HCT116 (cell line): ENCODE data around the gene TMEM141. TPM values are rescaled to one million over a fixed set of nuclear protein-coding genes. Genes with fewer than 3 reads are reported as not detected.

Source experiments
- ATAC-seq: fragments of 200-7000 bp; cut with Tn5 transposase; 2 replicates; pipeline ENCODE4 v1.9.1; 2020; ENCODE audit warnings: mild to moderate bottlenecking, moderate library complexity
- BruUV-seq: library from RNA; stranded (reverse); fragments of 400-500 nt; replicated peaks from 2 replicates; lab custom pipeline; 2021; lab: Mats Ljungman, UMichigan
- CTCF ChIA-PET: fragments of 300-600 bp; sonication (Branson Sonifier 250); formaldehyde crosslinking; loops from one replicate; lab custom pipeline; 2021; ENCODE audit warnings: antibody characterized with exemption; lab: Charles Lee
- POLR2A ChIA-PET: fragments of 300-600, 350-600 bp; sonication (Branson Sonifier 250); formaldehyde crosslinking; loops from one replicate; lab custom pipeline; 2021; ENCODE audit warnings: antibody characterized with exemption; lab: Charles Lee
- RAD21 ChIA-PET, 2 experiments: fragments of 300-600 bp; sonication (Branson Sonifier 250); formaldehyde crosslinking; loops; one replicate each; lab custom pipeline; 2023; ENCODE audit warnings: low total read pairs in 2 of 2; ENCODE audit not compliant: uncharacterized antibody in 2 of 2, unreplicated experiment in 2 of 2, low non-redundant PET in 1 of 2; lab: Charles Lee
- DNase-seq: peaks from one replicate; pipeline ENCODE4 v3.0.0-alpha.2; 2010; ENCODE audit warnings: low read depth, low spot score
- H2AFZ ChIP-seq: fragments of 200-600 bp; shearing (Covaris generic), sonication (generic); 2 replicates; pipeline ENCODE4 v1.6.1; 2017; ENCODE audit warnings: low read depth, mixed run types, mixed read lengths, antibody characterized with exemption, low read length; ENCODE audit not compliant: poor library complexity, severe bottlenecking
- H3K27ac ChIP-seq: 2 replicates; pipeline ENCODE4 v1.5.1; 2012; ENCODE audit warnings: low read depth, low read length
- H3K27me3 ChIP-seq: fragments of 200-600 bp; sonication (generic); 2 replicates; pipeline ENCODE4 v1.6.1; 2016; ENCODE audit warnings: mixed run types, low read length, mixed read lengths; ENCODE audit not compliant: insufficient read depth
- H3K36me3 ChIP-seq, 2 experiments: fragments of 200-500 bp in 1 of 2; fragments of 200-600 bp in 1 of 2; sonication (Bioruptor generic) in 1 of 2; sonication (generic) in 1 of 2; 2 replicates each; pipeline versions ENCODE4 v1.5.1 to v1.6.1; 2014 to 2016; ENCODE audit warnings: low read length in 2 of 2, inconsistent platforms in 1 of 2, mixed read lengths in 1 of 2, mixed run types in 1 of 2; ENCODE audit not compliant: insufficient read depth in 2 of 2, control insufficient read depth in 1 of 2
- H3K4me1 ChIP-seq, 2 experiments: fragments of 200-600 bp in 1 of 2; sonication (generic) in 1 of 2; 2 replicates each; pipeline versions ENCODE4 v1.5.1 to v1.6.1; 2012 to 2017; ENCODE audit warnings: low read length in 2 of 2, inconsistent platforms in 1 of 2, mild to moderate bottlenecking in 1 of 2, mixed read lengths in 1 of 2, mixed run types in 1 of 2, moderate library complexity in 1 of 2; ENCODE audit not compliant: insufficient read depth in 2 of 2, control insufficient read depth in 1 of 2
- H3K4me2 ChIP-seq: fragments of 200-600 bp; sonication (generic); 2 replicates; pipeline ENCODE4 v1.6.1; 2017; ENCODE audit warnings: mixed run types, low read length, mixed read lengths
- H3K4me3 ChIP-seq, 2 experiments: fragments of 200-600 bp in 1 of 2; sonication (generic) in 1 of 2; replicated peaks in 1 of 2; 2 replicates each; pipeline ENCODE4 v1.5.1; 2011 to 2016; ENCODE audit warnings: low read length in 2 of 2, control low read depth in 1 of 2, low read depth in 1 of 2, mild to moderate bottlenecking in 1 of 2, mixed read lengths in 1 of 2, mixed run types in 1 of 2
- H3K79me2 ChIP-seq: fragments of 200-600 bp; sonication (generic); 2 replicates; pipeline ENCODE4 v1.6.1; 2017; ENCODE audit warnings: mild to moderate bottlenecking, mixed run types, low read length, moderate library complexity, mixed read lengths; ENCODE audit not compliant: insufficient read depth
- H3K9ac ChIP-seq: fragments of 200-600 bp; sonication (generic); 2 replicates; pipeline ENCODE4 v1.6.1; 2016; ENCODE audit warnings: low read length, mixed read lengths
- H3K9me2 ChIP-seq: fragments of 200-600 bp; sonication (generic), shearing (Covaris generic); 2 replicates; pipeline ENCODE4 v1.6.1; 2017; ENCODE audit warnings: mixed run types, mild to moderate bottlenecking, moderate library complexity; ENCODE audit not compliant: insufficient read depth
- H3K9me3 ChIP-seq, 2 experiments: fragments of 200-500 bp in 1 of 2; fragments of 200-600 bp in 1 of 2; sonication (Bioruptor generic) in 1 of 2; sonication (generic) in 1 of 2; 2 replicates each; pipeline ENCODE4 v1.6.1; 2014 to 2017; ENCODE audit warnings: low read length in 2 of 2, mixed read lengths in 2 of 2, inconsistent platforms in 1 of 2, low read depth in 1 of 2, mild to moderate bottlenecking in 1 of 2, mixed run types in 1 of 2, moderate library complexity in 1 of 2; ENCODE audit not compliant: control insufficient read depth in 1 of 2, insufficient read depth in 1 of 2
- H4K20me1 ChIP-seq: fragments of 200-600 bp; sonication (generic), shearing (Covaris generic); 2 replicates; pipeline ENCODE4 v1.6.1; 2017; ENCODE audit warnings: mixed run types, mild to moderate bottlenecking, moderate library complexity; ENCODE audit not compliant: insufficient read depth
- CBX3 ChIP-seq: IDR thresholded peaks from 2 replicates; pipeline ENCODE4 v1.6.1; 2012; ENCODE audit warnings: low read depth
- CEBPB ChIP-seq: IDR thresholded peaks from 2 replicates; pipeline ENCODE4 v1.6.1; 2012; ENCODE audit warnings: low read depth
- EGR1 ChIP-seq: IDR thresholded peaks from 2 replicates; pipeline ENCODE4 v1.6.1; 2012; ENCODE audit warnings: low read depth
- ELF1 ChIP-seq: IDR thresholded peaks from 2 replicates; pipeline ENCODE4 v1.6.1; 2012; ENCODE audit warnings: low read depth, borderline replicate concordance
- EZH2 ChIP-seq: fragments of 200-600 bp; sonication (generic); IDR thresholded peaks from 2 replicates; pipeline ENCODE4 v1.6.1; 2017; ENCODE audit warnings: antibody characterized with exemption, mixed run types
- JUND ChIP-seq: IDR thresholded peaks from 2 replicates; pipeline ENCODE4 v1.6.1; 2012
- POLR2A ChIP-seq: IDR thresholded peaks from 2 replicates; pipeline ENCODE4 v1.7.0; 2011; ENCODE audit warnings: borderline replicate concordance; ENCODE audit not compliant: insufficient read depth, insufficient read length; ENCODE audit errors: extremely low read depth
- YY1 ChIP-seq: IDR thresholded peaks from 2 replicates; pipeline ENCODE4 v1.6.1; 2011; ENCODE audit warnings: low read length, low read depth, moderate library complexity, mild to moderate bottlenecking; ENCODE audit not compliant: insufficient replicate concordance; ENCODE audit errors: extremely low read depth
- ZFX ChIP-seq: fragments of 450-650 bp; IDR thresholded peaks from 2 replicates; pipeline ENCODE4 v1.6.1; 2017
- intact Hi-C: fragments of 100-400 bp; cut with micrococcal nuclease; formaldehyde crosslinking; loops from 2 replicates; pipeline ENCODE4 v1.10.0; 2022
- total RNA-seq: library from RNA; stranded (reverse); gene quantifications from one replicate; pipeline ENCODE4 v1.2.1, GENCODE V29; 2021; ENCODE audit not compliant: unreplicated experiment
- TF ChIP-seq, protein P1 (sequence below): IDR thresholded peaks from 2 replicates; pipeline ENCODE4 v1.6.1; 2011; ENCODE audit warnings: mild to moderate bottlenecking, low read length, moderate library complexity; ENCODE audit not compliant: insufficient replicate concordance; ENCODE audit errors: extremely low read depth

TMEM141 gene
- total RNA-seq, 1 experiment from 2014 or later: 73.6 TPM

- TF ChIP-seq, protein P1, sequence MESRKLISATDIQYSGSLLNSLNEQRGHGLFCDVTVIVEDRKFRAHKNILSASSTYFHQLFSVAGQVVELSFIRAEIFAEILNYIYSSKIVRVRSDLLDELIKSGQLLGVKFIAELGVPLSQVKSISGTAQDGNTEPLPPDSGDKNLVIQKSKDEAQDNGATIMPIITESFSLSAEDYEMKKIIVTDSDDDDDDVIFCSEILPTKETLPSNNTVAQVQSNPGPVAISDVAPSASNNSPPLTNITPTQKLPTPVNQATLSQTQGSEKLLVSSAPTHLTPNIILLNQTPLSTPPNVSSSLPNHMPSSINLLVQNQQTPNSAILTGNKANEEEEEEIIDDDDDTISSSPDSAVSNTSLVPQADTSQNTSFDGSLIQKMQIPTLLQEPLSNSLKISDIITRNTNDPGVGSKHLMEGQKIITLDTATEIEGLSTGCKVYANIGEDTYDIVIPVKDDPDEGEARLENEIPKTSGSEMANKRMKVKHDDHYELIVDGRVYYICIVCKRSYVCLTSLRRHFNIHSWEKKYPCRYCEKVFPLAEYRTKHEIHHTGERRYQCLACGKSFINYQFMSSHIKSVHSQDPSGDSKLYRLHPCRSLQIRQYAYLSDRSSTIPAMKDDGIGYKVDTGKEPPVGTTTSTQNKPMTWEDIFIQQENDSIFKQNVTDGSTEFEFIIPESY: no peak
- TF ChIP-seq ZFX (no peak), ELF1 (no peak), POLR2A (no peak), EGR1 (no peak), CBX3 (no peak), CEBPB (no peak), YY1 (no peak)
- TF ChIP-seq, all 23 proteins: peak for 0
Observed at GRCh38 chr9:136820971-136821825, 30.1 kb downstream of the TMEM141 start (continued).

DNA sequence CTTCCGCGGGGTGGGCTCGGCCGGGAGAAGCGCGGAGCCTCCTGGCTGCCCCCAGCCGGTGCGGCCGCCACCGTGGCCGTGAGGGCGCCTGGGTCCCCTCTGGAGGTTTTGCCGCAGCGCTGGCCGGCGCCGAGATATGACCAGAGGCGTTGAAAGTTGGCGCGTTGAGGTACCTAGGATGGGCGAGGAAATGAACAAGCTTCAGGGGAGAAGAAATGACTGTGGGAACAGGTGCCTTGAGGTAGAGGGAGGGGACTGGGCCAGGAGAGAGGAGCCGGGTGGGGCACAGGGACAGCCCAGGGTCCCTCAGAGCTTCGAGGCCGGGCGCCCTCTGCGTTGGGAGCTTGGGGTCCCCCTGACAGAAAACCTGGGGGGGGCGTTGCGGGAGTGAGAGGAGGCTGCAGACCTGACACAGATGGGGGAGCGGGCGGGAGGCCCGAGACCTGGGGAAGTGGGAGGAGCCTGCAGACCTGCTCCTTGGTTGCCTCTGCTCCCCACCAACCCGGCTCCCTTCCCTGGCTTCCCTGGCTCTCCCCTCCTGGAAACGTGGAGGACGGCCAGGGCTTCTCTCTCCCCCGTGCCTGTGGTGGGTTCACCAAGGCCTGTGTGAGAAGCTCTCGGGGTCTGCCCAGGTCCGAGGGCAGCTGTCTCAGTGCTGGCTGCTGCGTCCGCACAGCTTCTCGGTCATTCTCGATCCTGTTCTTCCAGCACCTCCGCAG lies 30.8 kb downstream of the TMEM141 start:
- peaks cover 0 to 8% of the 10 kb centered on the region in 2 experiments; a peak in 3 of 4 replicates for H3K36me3 ChIP-seq
- H3K9me2 ChIP-seq: no peaks in the 10 kb centered on the region
- no peak overlapping the region for H3K27ac ChIP-seq
- ChIA-PET CTCF (no interaction called here), RAD21 (no interaction called here), POLR2A (no interaction called here)
- ATAC-seq (no peak), DNase-seq (no peak)
- no peaks in the 10 kb centered on the region for H3K27me3 ChIP-seq
- H3K4me2 ChIP-seq: no peak overlapping the region
- no peaks in the 10 kb centered on the region for H3K4me1 ChIP-seq
- intact Hi-C loops: no loop called here
- H3K4me3 ChIP-seq: no peak overlapping the region
- no peaks in the 10 kb centered on the region for H3K9me3 ChIP-seq
- H2AFZ ChIP-seq: no peak overlapping the region
- TF ChIP-seq CBX3 (no peak), EZH2 (no peak), YY1 (no peak), JUND (no peak), EGR1 (no peak)
- TF ChIP-seq, protein P1: no peak
- peaks cover 6% of the 10 kb centered on the region; the same call in 1 of the 2 replicates for H3K79me2 ChIP-seq
- no peak overlapping the region for H3K9ac ChIP-seq
- H4K20me1 ChIP-seq: no peaks in the 10 kb centered on the region
- BruUV-seq: no TSS peak
